Stomach (tissue), 4 donors: Measurements from ENCODE around the gene HECW1.

Experiments
- CTCF ChIP-seq, 7 experiments: fragments of 450-650 bp in 4 of 7; fragments of 200-600 bp in 3 of 7; sonication (generic) in 3 of 7; IDR thresholded peaks; one replicate each; pipeline ENCODE4 v1.5.1; 2016 to 2019; ENCODE audit warnings: antibody characterized with exemption in 7 of 7, control low read depth in 2 of 7, mild to moderate bottlenecking in 1 of 7
- POLR2A ChIP-seq, 4 donors: fragments of 450-650 bp; IDR thresholded peaks; one replicate each; pipeline ENCODE4 v1.6.1; 2016; ENCODE audit warnings: antibody characterized with exemption in 4 of 4, control low read depth in 2 of 4, mild to moderate bottlenecking in 1 of 4, moderate library complexity in 1 of 4

- no peak for TF ChIP-seq CTCF (IDR thresholded peaks at IDR 0.05)
- TF ChIP-seq POLR2A (IDR thresholded peaks at IDR 0.05), result no peak
Measured at GRCh38 chr7:43232366-43232765, 119.9 kb downstream of the HECW1 start.
